Neural cell (in vitro differentiated cells): ENCODE data around the gene HDAC9.

Experiments used
- EP300 ChIP-seq: fragments of 450-650 bp; conservative IDR thresholded peaks from 2 replicates; pipeline ENCODE4 v1.6.1; 2014; ENCODE audit warnings: antibody characterized with exemption, mild to moderate bottlenecking, moderate library complexity; ENCODE audit not compliant: poor library complexity, severe bottlenecking
- RAD21 ChIP-seq: fragments of 450-650 bp; conservative IDR thresholded peaks from 2 replicates; pipeline ENCODE4 v1.6.1; 2014; ENCODE audit warnings: antibody characterized with exemption, mild to moderate bottlenecking, moderate library complexity
- TF ChIP-seq, protein P1 (sequence below): fragments of 450-650 bp; IDR thresholded peaks from 2 replicates; pipeline ENCODE4 v1.5.1; 2014; ENCODE audit warnings: antibody characterized with exemption, mild to moderate bottlenecking, moderate library complexity; ENCODE audit not compliant: poor library complexity, severe bottlenecking

DNA sequence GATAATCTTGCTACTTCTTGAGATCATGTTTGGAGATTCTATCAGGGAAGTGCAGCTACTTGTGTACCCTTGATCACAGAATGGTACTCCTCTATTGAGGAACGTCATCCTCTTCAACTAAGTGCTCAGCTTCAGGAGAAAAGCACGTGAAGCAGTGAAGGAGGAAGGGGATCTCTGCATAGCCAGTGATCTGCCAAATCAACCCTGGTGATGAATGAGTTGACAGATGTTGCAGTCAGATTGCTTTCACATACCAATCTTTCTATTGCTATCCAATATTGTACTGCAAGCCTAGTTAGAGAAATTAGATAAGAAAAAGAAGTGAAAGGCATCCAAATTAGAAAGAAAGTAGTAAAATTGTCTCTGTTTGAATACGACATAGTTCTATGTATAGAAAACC, 312.5 kb downstream of the HDAC9 start:
- TF ChIP-seq, protein P1, sequence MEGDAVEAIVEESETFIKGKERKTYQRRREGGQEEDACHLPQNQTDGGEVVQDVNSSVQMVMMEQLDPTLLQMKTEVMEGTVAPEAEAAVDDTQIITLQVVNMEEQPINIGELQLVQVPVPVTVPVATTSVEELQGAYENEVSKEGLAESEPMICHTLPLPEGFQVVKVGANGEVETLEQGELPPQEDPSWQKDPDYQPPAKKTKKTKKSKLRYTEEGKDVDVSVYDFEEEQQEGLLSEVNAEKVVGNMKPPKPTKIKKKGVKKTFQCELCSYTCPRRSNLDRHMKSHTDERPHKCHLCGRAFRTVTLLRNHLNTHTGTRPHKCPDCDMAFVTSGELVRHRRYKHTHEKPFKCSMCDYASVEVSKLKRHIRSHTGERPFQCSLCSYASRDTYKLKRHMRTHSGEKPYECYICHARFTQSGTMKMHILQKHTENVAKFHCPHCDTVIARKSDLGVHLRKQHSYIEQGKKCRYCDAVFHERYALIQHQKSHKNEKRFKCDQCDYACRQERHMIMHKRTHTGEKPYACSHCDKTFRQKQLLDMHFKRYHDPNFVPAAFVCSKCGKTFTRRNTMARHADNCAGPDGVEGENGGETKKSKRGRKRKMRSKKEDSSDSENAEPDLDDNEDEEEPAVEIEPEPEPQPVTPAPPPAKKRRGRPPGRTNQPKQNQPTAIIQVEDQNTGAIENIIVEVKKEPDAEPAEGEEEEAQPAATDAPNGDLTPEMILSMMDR: no peak
- TF ChIP-seq EP300: no peak
- TF ChIP-seq RAD21: no peak
